Activated T-cell treated with anti-CD3 and anti-CD28 coated beads, Interleukin-2, amount 50 U/mL, for 72 hours (primary cell): ENCODE results near the gene FAM210A. TPM values are rescaled to one million over a fixed set of nuclear protein-coding genes. Genes with fewer than 3 reads are reported as not detected.

Experiments
- ATAC-seq, 2 donors: fragments of 150-1000 bp; cut with Tn5 transposase; replicated peaks in 1 of 2; 2 replicates each; pipeline ENCODE4 v1.10.0; 2021; ENCODE audit warnings: moderate library complexity in 2 of 2, mild to moderate bottlenecking in 1 of 2
- DNase-seq, 2 donors: peaks; one replicate each; pipeline ENCODE4 v3.0.0; 2021 to 2022; ENCODE audit warnings: mixed read lengths in 1 of 2
- H3K27ac Mint-ChIP-seq: one replicate; pipeline ENCODE4 v1.8.0; 2022; ENCODE audit warnings: mild to moderate bottlenecking, moderate library complexity, mixed read lengths
- H3K27me3 Mint-ChIP-seq: one replicate; pipeline ENCODE4 v1.8.0; 2022; ENCODE audit warnings: low read depth, mixed read lengths
- H3K36me3 Mint-ChIP-seq, 2 donors: one replicate each; pipeline ENCODE4 v1.8.0; 2022; ENCODE audit warnings: mixed read lengths in 2 of 2, mild to moderate bottlenecking in 1 of 2; ENCODE audit not compliant: insufficient read depth in 2 of 2
- H3K4me1 Mint-ChIP-seq: one replicate; pipeline ENCODE4 v1.8.0; 2022; ENCODE audit warnings: low read depth, mixed read lengths
- H3K4me3 Mint-ChIP-seq, 2 donors: one replicate each; pipeline ENCODE4 v1.8.0; 2022; ENCODE audit warnings: mild to moderate bottlenecking in 2 of 2, mixed read lengths in 2 of 2, moderate library complexity in 2 of 2
- H3K9me3 Mint-ChIP-seq, 2 donors: one replicate each; pipeline ENCODE4 v1.8.0; 2022; ENCODE audit warnings: mixed read lengths in 2 of 2
- total RNA-seq, 2 donors: library from RNA; stranded (reverse); gene quantifications; one replicate each; pipeline ENCODE4 v1.2.3, GENCODE V29; 2022

FAM210A gene
- total RNA-seq, 2 donors from 2014 or later = 20.3 to 20.5 TPM

DNA sequence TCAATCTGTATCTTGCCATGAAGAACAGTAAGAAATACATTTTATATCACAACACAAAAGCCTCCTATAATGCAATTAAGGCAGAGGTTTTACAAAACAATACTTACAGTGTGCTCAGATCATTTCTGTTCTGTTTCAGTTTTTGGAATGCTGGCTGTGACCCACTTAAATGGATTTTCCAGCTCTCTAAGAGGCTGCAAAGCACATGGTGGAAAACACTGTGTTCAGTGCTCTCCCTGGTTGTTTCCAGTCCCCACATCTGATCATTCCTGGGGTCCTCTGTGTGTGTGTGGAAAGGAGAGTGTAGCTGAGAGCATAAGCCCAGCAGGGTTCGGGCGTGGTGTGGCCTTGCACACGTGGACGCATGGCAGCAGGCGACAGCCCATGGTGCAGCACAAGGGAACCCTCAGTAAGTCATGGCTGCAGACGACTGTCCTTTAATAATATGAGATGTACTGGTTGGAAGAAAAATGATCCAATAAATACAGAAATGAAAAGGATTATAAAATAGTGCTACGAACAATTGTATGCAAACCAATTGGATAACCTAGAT, 95.6 kb downstream of the FAM210A start:
- Mint-ChIP-seq H3K4me1 (peaks cover 18% of the 10 kb centered on the region), H3K4me3 (no peak overlapping the region), H3K36me3 (no peaks in the 10 kb centered on the region), H3K9me3 (no peaks in the 10 kb centered on the region), H3K27ac (no peak overlapping the region), H3K27me3 (no peaks in the 10 kb centered on the region)
- ATAC-seq (no peak), DNase-seq (no peak)

DNA sequence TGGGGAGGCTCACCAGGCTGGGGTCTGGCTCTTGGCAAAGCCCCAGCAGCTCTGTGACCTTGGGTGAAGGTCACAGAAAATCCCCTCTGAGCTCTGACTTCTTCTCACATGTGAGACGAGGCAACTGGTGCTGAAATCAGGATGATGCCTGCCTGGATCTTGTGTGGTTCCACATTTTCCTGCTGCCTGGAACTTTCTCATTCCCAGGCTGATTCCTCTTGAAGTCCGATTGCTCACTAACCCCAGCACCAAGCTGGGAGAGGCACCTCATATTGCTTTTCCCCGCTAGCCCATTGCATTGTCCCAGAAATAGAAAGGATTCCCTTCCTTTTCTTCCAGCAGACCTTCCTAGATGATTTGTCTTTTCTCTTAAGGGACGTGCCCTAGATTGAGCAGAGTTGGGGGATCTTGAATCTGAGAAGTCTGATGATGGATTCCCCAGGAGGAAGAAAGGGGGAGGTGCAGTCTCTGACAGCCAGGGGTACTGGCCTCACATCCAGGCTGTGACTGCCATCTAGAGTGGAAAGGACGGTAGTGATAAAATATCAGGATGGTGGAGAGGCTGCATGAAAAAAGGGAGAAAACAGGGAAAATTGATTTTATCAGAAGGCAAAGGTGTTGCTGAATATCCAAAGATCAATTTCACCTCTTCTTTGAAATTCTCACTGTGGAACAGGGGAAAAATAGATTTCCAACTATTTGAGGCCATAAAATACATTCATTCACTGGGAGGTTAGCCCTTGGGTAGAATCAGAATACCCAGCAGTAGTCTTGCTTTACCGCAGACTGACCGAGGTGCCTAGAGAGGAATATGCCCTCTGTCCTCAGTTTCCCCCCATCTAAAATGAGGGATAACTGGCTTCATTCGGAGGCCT, 96.3 kb downstream of the FAM210A start:
- Mint-ChIP-seq H3K4me3 (no peak overlapping the region), H3K4me1 (peaks cover 18% of the 10 kb centered on the region), H3K27me3 (no peaks in the 10 kb centered on the region), H3K27ac (peak overlapping the region; percentile 6), H3K9me3 (no peaks in the 10 kb centered on the region), H3K36me3 (no peaks in the 10 kb centered on the region)
- peak; percentile 56 to 63 for DNase-seq
- ATAC-seq = peak; percentile 89 to 97

- no peak overlapping the region for H3K4me3 Mint-ChIP-seq
- peaks cover 18% of the 10 kb centered on the region for H3K4me1 Mint-ChIP-seq
- H3K9me3 Mint-ChIP-seq = no peaks in the 10 kb centered on the region
- no peaks in the 10 kb centered on the region for H3K36me3 Mint-ChIP-seq
- H3K27ac Mint-ChIP-seq = no peak overlapping the region
- DNase-seq (no peak), ATAC-seq (no peak)
- H3K27me3 Mint-ChIP-seq = no peaks in the 10 kb centered on the region
These were observed 98.1 kb downstream of the FAM210A start for GRCh38 chr18:13628211-13628610.

DNA sequence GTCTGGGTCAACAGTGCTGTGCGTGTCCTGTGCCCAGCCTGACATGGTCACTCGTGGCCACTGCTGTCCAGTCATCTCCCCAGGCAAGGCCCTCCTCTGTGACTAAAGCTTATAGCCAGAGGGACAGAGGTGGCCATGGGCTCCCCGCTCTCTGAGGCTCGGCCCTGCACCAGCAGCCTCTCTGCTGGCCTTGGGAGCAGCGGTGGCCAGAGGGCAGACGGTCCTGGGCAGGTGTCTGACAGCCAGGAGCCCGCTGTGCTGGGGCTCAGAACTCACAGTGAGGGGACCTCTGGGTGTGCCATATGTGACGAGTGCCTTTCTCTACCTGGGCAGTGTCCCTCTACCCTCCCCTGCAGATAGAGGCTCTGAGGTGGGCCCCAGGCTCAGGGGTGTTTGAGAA, 98.7 kb downstream of the FAM210A start:
- H3K9me3 Mint-ChIP-seq = no peaks in the 10 kb centered on the region
- no peak overlapping the region for H3K4me3 Mint-ChIP-seq
- H3K27me3 Mint-ChIP-seq = no peaks in the 10 kb centered on the region
- no peak for ATAC-seq
- H3K36me3 Mint-ChIP-seq = no peaks in the 10 kb centered on the region
- peaks cover 18% of the 10 kb centered on the region for H3K4me1 Mint-ChIP-seq
- H3K27ac Mint-ChIP-seq = no peak overlapping the region
- DNase-seq = no peak

DNA sequence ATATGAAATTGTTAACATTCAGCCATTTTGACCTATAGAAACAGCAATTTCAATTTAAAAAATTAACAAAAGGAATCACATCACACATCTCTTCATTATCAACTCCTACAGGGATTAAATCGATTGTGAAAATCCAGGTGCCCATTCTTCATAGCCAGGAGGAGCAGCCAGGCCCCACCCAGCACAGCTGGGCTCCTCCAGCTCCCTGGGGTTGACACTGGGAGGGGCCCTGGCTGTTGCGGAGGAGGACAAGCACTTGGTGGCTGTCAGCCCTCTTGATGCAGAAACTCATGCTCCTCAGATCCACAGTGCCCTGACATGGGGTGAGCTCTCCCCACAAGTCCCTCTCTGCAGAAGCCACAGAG, 99.8 kb downstream of the FAM210A start:
- Mint-ChIP-seq H3K4me3 (no peak overlapping the region), H3K27ac (peak overlapping the region; percentile 25), H3K4me1 (peaks cover 18% of the 10 kb centered on the region)

GRCh38 chr18:13625843-13626543, 100.4 kb downstream of the FAM210A start:
- ATAC-seq (no peak), DNase-seq (no peak)
- no peak overlapping the region for H3K4me3 Mint-ChIP-seq
- peaks cover 18% of the 10 kb centered on the region for H3K4me1 Mint-ChIP-seq
- H3K27ac Mint-ChIP-seq = peak overlapping the region; percentile 25
- H3K9me3 Mint-ChIP-seq = no peaks in the 10 kb centered on the region
- H3K36me3 Mint-ChIP-seq = no peaks in the 10 kb centered on the region
- no peaks in the 10 kb centered on the region for H3K27me3 Mint-ChIP-seq

More for the DNA sequence above, 99.8 kb downstream of the FAM210A start:
- DNase-seq (no peak), ATAC-seq (no peak)
- Mint-ChIP-seq H3K27me3 (no peaks in the 10 kb centered on the region), H3K9me3 (no peaks in the 10 kb centered on the region), H3K36me3 (no peaks in the 10 kb centered on the region)

GRCh38 chr18:13625355-13625754, 101.0 kb downstream of the FAM210A start:
- ATAC-seq (no peak), DNase-seq (no peak)
- H3K27ac Mint-ChIP-seq = no peak overlapping the region
- H3K4me1 Mint-ChIP-seq = peaks cover 17% of the 10 kb centered on the region
- H3K4me3 Mint-ChIP-seq = no peak overlapping the region
- no peaks in the 10 kb centered on the region for H3K36me3 Mint-ChIP-seq
- H3K27me3 Mint-ChIP-seq = no peaks in the 10 kb centered on the region
- no peaks in the 10 kb centered on the region for H3K9me3 Mint-ChIP-seq

DNA sequence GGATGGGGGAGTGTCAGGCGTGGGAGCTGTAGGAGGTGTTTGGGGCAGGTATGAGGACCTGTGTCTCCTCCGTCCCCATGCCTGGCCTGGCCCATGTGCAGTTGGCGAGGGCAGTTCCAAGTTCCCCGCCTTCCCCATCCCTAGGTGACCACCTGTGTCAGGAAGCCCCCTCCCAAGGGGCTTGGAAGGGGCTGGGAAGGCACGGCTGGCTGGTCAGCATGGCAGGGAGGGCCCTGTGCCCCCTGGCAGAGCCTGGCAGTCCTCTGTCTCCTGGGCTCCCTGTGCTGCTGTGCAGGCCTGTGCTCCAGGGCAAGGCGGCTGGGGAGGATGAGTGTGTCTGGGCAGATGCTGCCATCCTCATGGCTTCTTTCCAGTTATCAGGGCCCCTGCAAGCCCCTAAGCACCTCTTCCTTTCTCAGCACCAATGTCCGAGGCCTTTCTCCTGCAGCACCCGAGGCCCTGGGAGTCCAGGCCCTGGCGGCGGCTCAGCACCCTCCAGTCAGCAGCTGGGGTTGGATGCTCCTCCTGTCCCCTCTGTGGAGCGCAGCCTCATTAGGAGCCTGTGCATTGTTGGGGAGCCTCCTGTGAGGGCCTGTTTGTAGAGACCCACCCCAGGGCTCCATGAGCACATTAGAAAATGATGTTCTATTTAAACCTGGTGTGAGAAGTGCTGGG, 101.7 kb downstream of the FAM210A start:
- no peak overlapping the region for H3K27ac Mint-ChIP-seq
- no peaks in the 10 kb centered on the region for H3K27me3 Mint-ChIP-seq
- no peak overlapping the region for H3K4me3 Mint-ChIP-seq
- DNase-seq (no peak), ATAC-seq (no peak)
- peaks cover 11% of the 10 kb centered on the region for H3K4me1 Mint-ChIP-seq
- no peaks in the 10 kb centered on the region for H3K9me3 Mint-ChIP-seq
- H3K36me3 Mint-ChIP-seq = no peaks in the 10 kb centered on the region

- H3K27me3 Mint-ChIP-seq = no peaks in the 10 kb centered on the region
- no peaks in the 10 kb centered on the region for H3K9me3 Mint-ChIP-seq
- H3K4me3 Mint-ChIP-seq = no peak overlapping the region
- no peak for ATAC-seq
- no peaks in the 10 kb centered on the region for H3K36me3 Mint-ChIP-seq
- no peak overlapping the region for H3K27ac Mint-ChIP-seq
- DNase-seq = no peak
- H3K4me1 Mint-ChIP-seq = peaks cover 9% of the 10 kb centered on the region
These were observed 102.5 kb downstream of the FAM210A start for GRCh38 chr18:13623871-13624270.

DNA sequence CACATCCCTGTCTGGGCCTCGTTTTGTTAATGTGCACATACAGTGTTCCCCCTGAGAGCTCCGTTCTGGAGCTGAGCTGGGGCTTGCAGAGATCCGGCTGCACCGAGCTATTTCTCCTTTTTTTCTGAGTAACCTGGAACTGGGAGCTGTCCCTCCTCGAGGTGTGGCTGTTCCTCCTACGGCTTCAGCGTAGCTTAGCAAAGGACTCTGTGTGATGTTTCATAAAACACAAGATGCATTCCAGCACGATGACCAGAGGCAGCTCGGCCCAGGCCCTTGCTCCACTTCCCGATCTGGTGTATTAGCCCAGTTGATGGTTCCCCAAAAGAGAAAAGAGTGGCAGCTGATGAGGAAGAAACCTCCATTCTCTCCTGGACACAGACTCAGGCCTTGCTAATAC, 103.0 kb downstream of the FAM210A start:
- no peak overlapping the region for H3K4me3 Mint-ChIP-seq
- H3K27ac Mint-ChIP-seq = no peak overlapping the region
- H3K4me1 Mint-ChIP-seq = peaks cover 8% of the 10 kb centered on the region
- no peaks in the 10 kb centered on the region for H3K36me3 Mint-ChIP-seq
- no peak for ATAC-seq
- DNase-seq = no peak
- H3K9me3 Mint-ChIP-seq = no peaks in the 10 kb centered on the region
- H3K27me3 Mint-ChIP-seq = no peaks in the 10 kb centered on the region

- no peak overlapping the region for H3K27ac Mint-ChIP-seq
- no peaks in the 10 kb centered on the region for H3K27me3 Mint-ChIP-seq
- H3K9me3 Mint-ChIP-seq = no peaks in the 10 kb centered on the region
- H3K36me3 Mint-ChIP-seq = no peaks in the 10 kb centered on the region
- no peak overlapping the region for H3K4me3 Mint-ChIP-seq
- ATAC-seq = no peak
- no peak for DNase-seq
- peaks cover 10% of the 10 kb centered on the region for H3K4me1 Mint-ChIP-seq
These were observed 103.6 kb downstream of the FAM210A start for GRCh38 chr18:13622751-13623150.

GRCh38 chr18:13621886-13622619, 104.3 kb downstream of the FAM210A start:
- no peak for DNase-seq
- no peak for ATAC-seq
- Mint-ChIP-seq H3K27me3 (no peaks in the 10 kb centered on the region), H3K27ac (no peak overlapping the region), H3K9me3 (no peaks in the 10 kb centered on the region), H3K36me3 (no peaks in the 10 kb centered on the region), H3K4me1 (peaks cover 17% of the 10 kb centered on the region), H3K4me3 (no peak overlapping the region)
